Skeletal muscle tissue (tissue), 4 donors: ENCODE results near the gene PAGE2B. TPM values are rescaled to one million over a fixed set of nuclear protein-coding genes. Genes with fewer than 3 reads are reported as not detected.

Source experiments
- H3K27ac ChIP-seq: one replicate; pipeline ENCODE4 v1.7.0; 2013; ENCODE audit warnings: mild to moderate bottlenecking, low read depth, low read length, inconsistent platforms
- H3K27me3 ChIP-seq, 3 donors: one replicate each; pipeline ENCODE4 v1.7.0; 2013; ENCODE audit warnings: low read length in 3 of 3; ENCODE audit not compliant: control insufficient read depth in 3 of 3, insufficient read depth in 3 of 3
- H3K36me3 ChIP-seq, 3 donors: one replicate each; pipeline ENCODE4 v1.7.0; 2013; ENCODE audit warnings: low read length in 3 of 3; ENCODE audit not compliant: control insufficient read depth in 3 of 3, insufficient read depth in 3 of 3
- H3K4me1 ChIP-seq, 3 donors: one replicate each; pipeline ENCODE4 v1.7.0; 2013; ENCODE audit warnings: low read length in 3 of 3, mild to moderate bottlenecking in 3 of 3; ENCODE audit not compliant: control insufficient read depth in 3 of 3, insufficient read depth in 3 of 3
- H3K4me3 ChIP-seq, 3 donors: one replicate each; pipeline ENCODE4 v1.7.0; 2013; ENCODE audit warnings: low read length in 3 of 3
- H3K9ac ChIP-seq, 3 donors: one replicate each; pipeline ENCODE4 v1.7.0; 2013; ENCODE audit warnings: low read length in 3 of 3, mild to moderate bottlenecking in 3 of 3, moderate library complexity in 2 of 3, low read depth in 1 of 3
- H3K9me3 ChIP-seq, 3 donors: one replicate each; pipeline ENCODE4 v1.7.0; 2013; ENCODE audit warnings: low read length in 3 of 3; ENCODE audit not compliant: control insufficient read depth in 3 of 3
- total RNA-seq: library from RNA; depleted of rRNA; stranded (reverse); fragments of >200 nt; gene quantifications from one replicate; pipeline ENCODE4 v1.2.3, GENCODE V29; 2014
- donor health status: Osteomylitis.

Gene PAGE2B, protein sequence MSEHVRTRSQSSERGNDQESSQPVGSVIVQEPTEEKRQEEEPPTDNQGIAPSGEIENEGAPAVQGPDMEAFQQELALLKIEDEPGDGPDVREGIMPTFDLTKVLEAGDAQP
- total RNA-seq, result not detected

DNA sequence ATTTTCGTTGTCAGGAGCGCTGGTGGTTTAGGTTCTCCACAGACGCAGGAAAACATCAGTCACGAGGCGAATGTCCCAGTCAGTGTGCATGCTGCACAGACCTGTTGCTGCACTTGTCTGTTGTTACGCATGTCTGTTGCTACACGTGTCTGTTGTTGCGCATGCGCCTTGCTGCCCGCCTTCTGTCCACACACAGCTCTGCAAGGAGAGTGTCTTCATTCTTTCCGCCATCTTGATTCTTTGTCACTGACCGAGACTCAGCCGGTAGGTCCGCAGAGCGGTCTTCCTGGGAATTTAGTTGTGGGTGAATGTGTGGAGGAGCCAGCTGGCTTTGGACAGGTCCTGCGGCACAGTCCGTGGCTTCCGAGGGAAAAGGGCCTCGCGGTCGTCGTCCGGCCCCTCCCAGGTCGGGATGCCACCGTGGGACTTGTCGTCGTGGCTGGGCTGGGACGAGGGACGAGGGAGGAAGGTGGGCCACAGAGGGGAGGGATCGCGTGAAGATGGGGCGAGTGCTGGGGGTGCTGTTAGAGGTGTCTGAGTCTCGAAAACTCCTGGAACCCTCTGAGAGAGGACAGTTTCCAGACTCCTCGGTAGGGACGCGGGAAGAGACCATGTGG, at the start of gene PAGE2B:
Gene PAGE2B, plus strand, starts transcription at position 180 of the 617 bp plus-strand sequence. CDS start 1,012 bp downstream, outside the sequence.
- no peak within 1 kb of the TSS for H3K4me3 ChIP-seq
- H3K27ac ChIP-seq, result no peak within 1 kb of the TSS
- no peak within 1 kb of the TSS for H3K9ac ChIP-seq
- H3K27me3 ChIP-seq, result no peaks in the 10 kb centered on the region
- no peaks in the 10 kb centered on the region for H3K9me3 ChIP-seq
- no peaks in the 10 kb centered on the region for H3K36me3 ChIP-seq
- H3K4me1 ChIP-seq, result no peaks in the 10 kb centered on the region

DNA sequence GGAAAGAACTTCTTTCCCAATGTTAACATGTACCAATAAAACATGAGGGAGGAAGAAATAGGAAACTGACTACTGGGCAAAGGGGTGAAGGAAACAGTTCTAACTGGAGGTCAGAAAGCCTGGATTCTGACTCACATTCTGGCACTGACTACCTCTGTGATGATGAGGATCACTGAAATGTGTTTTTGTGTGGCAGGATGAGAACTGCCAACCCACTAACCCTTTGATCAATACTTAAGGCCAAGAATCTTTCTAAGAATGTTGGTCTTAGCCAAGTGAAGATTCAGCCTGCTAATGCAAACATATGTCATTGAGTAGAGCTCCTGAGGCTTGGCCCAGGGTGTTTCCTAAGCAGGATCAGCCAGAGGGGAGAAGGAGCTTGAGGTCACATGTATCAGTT, 48.7 kb upstream of the PAGE2B start:
- Histone ChIP-seq H3K9me3 (no peaks in the 10 kb centered on the region), H3K36me3 (no peaks in the 10 kb centered on the region), H3K27me3 (no peaks in the 10 kb centered on the region), H3K4me1 (no peaks in the 10 kb centered on the region), H3K9ac (no peak overlapping the region), H3K27ac (no peak overlapping the region), H3K4me3 (no peak overlapping the region)

DNA sequence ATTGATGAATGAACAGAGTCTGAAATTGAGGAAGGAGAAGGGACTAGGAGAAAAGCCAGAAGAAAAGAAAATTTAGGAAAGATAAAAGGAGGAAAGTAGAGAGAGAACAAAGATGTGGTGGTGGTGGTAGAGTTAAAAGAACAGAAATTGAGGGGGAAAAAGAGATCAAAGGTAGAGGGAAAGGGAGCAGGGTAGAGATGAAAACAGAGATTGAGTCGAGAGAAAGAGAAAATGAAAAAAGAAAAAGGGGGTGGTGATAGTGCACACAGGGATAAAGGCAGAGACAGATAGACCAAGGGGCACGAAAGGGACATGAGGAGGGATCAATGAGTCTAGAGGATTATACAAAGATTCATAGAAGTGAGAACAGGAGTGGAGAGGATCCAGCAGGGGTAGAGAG, 48.0 kb upstream of the PAGE2B start:
- Histone ChIP-seq H3K27me3 (no peaks in the 10 kb centered on the region), H3K9me3 (no peaks in the 10 kb centered on the region), H3K9ac (no peak overlapping the region), H3K36me3 (no peaks in the 10 kb centered on the region), H3K27ac (no peak overlapping the region), H3K4me1 (no peaks in the 10 kb centered on the region), H3K4me3 (no peak overlapping the region)

DNA sequence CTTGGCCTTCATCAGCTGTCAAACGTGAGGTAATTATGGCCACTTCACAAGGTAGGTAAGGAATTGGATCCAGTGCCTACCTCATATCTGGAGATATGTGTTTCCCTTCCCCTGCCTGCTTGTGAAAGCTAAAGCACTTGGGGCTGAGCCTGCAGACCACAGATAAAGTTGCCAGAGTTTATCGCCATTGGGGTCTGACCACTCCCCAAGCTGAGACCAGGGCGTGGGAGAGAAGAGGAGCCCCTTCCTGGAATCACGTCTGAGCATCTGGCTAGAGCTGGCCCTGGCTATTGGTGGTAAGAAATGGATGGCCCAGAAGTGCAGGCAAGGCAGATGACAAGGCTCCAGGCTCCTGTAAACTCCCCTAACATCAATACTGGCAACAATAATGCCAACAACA, 46.8 kb upstream of the PAGE2B start:
- H3K9ac ChIP-seq, result no peak overlapping the region
- H3K27ac ChIP-seq, result no peak overlapping the region
- H3K4me1 ChIP-seq, result no peaks in the 10 kb centered on the region
- H3K4me3 ChIP-seq, result no peak overlapping the region
- H3K36me3 ChIP-seq, result no peaks in the 10 kb centered on the region
- no peaks in the 10 kb centered on the region for H3K9me3 ChIP-seq
- H3K27me3 ChIP-seq, result no peaks in the 10 kb centered on the region

DNA sequence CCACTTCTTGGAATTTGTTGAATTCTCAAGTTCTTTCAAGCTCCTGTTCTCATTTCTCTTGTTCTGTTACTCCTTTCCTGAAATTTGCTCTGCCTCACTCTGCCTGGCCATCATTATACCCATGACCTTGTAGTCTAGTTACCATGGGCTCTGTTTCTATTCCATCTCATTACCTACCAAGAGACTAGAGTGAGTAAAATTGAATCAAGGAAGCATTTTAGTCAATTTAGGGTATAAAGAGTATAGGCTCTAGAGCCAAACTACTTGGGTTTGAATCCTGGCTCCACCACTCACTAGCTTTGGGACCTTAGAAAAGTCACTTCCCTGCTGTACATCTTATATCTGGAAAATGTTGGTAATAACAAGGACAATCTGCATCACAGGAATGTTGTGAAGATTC, 46.2 kb upstream of the PAGE2B start:
- H3K4me3 ChIP-seq, result no peak overlapping the region
- no peaks in the 10 kb centered on the region for H3K36me3 ChIP-seq
- no peak overlapping the region for H3K9ac ChIP-seq
- H3K9me3 ChIP-seq, result no peaks in the 10 kb centered on the region
- H3K4me1 ChIP-seq, result no peaks in the 10 kb centered on the region
- no peak overlapping the region for H3K27ac ChIP-seq
- no peaks in the 10 kb centered on the region for H3K27me3 ChIP-seq

DNA sequence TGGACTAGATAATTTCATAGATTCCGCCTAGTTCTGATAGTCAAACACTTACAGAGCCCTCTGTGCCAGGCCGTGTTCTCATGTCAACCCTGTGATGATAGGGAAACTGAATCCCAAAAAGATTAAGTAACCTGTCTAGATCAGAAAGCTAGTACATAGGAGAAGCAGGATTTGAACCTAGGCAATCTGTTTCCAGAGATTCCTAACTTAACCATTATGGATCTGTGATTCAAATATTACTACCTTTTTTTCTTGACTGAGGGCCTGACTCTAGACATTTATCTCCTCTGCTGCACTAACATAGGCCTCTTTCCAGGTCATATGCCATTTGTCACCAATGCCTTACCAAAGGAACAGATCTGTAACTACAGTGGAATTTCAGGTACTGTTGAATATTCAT, 45.5 kb upstream of the PAGE2B start:
- H3K9ac ChIP-seq, result no peak overlapping the region
- H3K9me3 ChIP-seq, result no peaks in the 10 kb centered on the region
- H3K27ac ChIP-seq, result no peak overlapping the region
- H3K4me1 ChIP-seq, result no peaks in the 10 kb centered on the region
- no peak overlapping the region for H3K4me3 ChIP-seq
- no peaks in the 10 kb centered on the region for H3K36me3 ChIP-seq
- no peaks in the 10 kb centered on the region for H3K27me3 ChIP-seq

DNA sequence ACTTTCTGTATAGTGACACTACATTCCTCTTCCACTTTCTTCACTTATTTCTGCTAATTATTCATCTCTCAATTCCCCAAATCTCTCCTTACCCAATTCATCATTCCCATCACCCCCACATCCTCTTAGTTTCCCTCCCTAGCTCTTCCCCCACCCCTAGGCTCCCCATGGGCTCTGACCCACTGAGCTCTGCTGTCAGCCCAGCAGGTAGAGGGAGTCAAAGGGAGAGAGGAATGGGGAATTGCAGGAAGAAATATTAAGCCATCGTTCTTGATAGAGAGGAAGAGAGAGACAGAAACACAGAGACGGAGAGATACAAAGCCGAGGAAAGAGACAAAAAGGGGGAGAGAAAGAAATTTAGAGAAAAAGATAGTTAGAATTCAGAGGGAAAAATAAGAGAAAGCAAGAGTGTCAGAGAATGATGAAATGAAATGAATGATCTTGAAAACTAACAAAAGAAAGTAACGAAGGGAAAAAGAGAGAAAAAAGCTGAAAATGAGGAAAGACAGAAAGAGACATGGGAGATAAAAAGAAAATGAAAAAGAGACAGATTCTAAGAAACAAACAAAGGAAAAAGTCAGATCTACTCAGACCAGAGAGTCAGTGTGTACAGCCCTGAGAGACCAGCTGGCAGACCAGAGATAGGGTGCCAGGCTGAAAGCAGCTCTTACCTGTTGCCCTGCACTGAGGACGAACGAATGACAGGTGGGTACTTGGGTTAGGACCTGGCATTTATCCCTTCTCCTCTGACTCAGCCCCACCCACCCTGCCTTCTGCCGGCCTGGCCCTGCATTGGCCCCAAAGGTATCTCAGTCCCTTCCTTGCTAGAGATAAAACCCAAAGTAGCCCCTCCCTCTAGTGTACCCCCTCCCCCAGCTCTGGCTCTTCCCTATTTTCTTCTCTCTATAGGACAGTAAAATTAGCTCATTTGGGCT, 44.3 kb upstream of the PAGE2B start, which contains the start of gene ALAS2:
Gene ALAS2, minus strand, starts transcription at position 707 of the 935 bp plus-strand sequence. CDS start 4,977 bp downstream, outside the sequence.
- Histone ChIP-seq H3K9me3 (no peaks in the 10 kb centered on the region), H3K27me3 (no peaks in the 10 kb centered on the region), H3K4me3 (no peak within 1 kb of the TSS), H3K36me3 (no peaks in the 10 kb centered on the region), H3K4me1 (no peaks in the 10 kb centered on the region), H3K27ac (no peak within 1 kb of the TSS), H3K9ac (no peak within 1 kb of the TSS)

DNA sequence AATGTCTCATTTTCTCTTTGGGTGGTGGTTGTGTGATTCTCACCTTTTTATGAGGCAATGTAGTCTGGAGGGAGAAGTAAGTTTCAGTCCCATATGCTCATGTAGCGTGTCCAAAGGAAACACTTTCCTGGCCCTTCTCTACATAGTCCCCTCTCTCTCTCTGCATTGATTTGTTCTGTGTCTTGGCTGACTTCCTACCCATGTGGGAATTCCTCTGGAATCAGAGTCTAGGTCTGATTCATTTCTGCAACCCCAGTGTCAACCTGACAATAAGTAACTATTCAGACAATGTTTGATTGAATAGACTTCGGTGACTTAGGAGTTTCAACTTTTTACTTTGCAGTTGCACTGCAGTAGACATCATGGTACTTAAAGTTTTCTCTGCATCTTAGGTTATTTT, 41.4 kb upstream of the PAGE2B start:
- Histone ChIP-seq H3K27ac (no peak overlapping the region), H3K9me3 (no peaks in the 10 kb centered on the region), H3K27me3 (no peaks in the 10 kb centered on the region), H3K4me1 (no peaks in the 10 kb centered on the region), H3K9ac (no peak overlapping the region), H3K4me3 (no peak overlapping the region), H3K36me3 (no peaks in the 10 kb centered on the region)

DNA sequence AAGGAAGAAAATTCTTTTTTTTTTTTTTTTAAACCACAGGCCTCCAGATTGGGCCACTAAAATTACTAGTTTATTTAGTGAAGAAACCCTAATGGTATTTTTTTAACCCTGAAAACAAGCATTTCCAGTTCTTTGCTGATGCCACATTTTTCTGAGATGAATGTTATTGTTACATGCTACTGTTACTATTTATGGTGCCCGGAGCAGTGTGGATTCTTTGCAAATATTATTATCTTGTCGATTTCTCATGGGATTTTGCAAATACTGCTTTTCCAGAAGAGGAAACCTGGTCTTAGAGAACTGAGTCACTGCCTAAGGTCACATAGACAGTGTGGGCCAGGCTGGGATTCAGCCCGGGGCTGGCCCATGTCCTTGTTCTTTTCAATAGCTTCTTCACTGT, 35.4 kb upstream of the PAGE2B start:
- Histone ChIP-seq H3K9ac (no peak overlapping the region), H3K27me3 (no peaks in the 10 kb centered on the region), H3K36me3 (no peaks in the 10 kb centered on the region), H3K27ac (no peak overlapping the region), H3K4me1 (no peaks in the 10 kb centered on the region), H3K9me3 (no peaks in the 10 kb centered on the region), H3K4me3 (no peak overlapping the region)

DNA sequence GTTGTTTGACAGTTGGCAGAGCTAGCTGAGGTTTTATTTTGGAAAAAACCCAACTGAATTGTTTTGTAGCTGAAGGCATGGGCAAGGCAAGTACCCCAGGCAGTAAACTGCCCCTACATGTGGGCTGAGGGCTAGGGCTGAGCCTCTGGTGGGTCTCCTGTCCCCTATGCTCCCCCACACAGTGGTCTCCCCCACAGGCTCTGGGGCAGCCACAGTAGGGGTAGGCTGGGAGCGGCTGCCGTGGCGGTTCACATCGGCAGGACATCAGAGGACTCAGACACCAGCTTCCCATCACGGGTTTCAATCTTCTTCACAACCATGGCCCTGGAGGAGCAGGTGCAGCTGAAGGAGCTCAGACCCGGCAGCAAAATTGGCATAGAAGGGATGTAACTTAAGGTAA, 33.3 kb upstream of the PAGE2B start:
- Histone ChIP-seq H3K27ac (no peak overlapping the region), H3K36me3 (no peaks in the 10 kb centered on the region), H3K27me3 (no peaks in the 10 kb centered on the region), H3K4me1 (no peaks in the 10 kb centered on the region), H3K9ac (no peak overlapping the region), H3K9me3 (no peaks in the 10 kb centered on the region), H3K4me3 (no peak overlapping the region)
